Mesenteric fat pad (tissue), 1 donor: ENCODE results near the gene CCDC141. TPM values are rescaled to one million over a fixed set of nuclear protein-coding genes. Genes with fewer than 3 reads are reported as not detected.

Experiments
- DNase-seq: peaks from one replicate; pipeline ENCODE4 v3.0.0-alpha.2; 2020; ENCODE audit warnings: low spot score
- total RNA-seq: library from RNA; stranded (reverse); fragmentation: NEBNext Ultra II Directional; extraction: Animal tissue kit (Norgen Biotek cat#: 25700); gene quantifications from one replicate; pipeline ENCODE4 v1.2.1, GENCODE V29; 2021
- donor health status: DM: yes; HTN: yes; CAD: no.

The CCDC141 gene
- total RNA-seq, 1 donor from 2014 or later, result 6.4 TPM

- DNase-seq, result no peak
Measured at GRCh38 chr2:178874529-178875240, 175.3 kb downstream of the CCDC141 start.

GRCh38 chr2:178873912-178874311 lies 176.0 kb downstream of the CCDC141 start:
- no peak for DNase-seq

GRCh38 chr2:178871536-178871935 lies 178.4 kb downstream of the CCDC141 start:
- DNase-seq, result no peak

- DNase-seq, result no peak
Measured at GRCh38 chr2:178870703-178871102, 179.2 kb downstream of the CCDC141 start.

GRCh38 chr2:178865999-178866398 lies 183.9 kb downstream of the CCDC141 start:
- DNase-seq, result no peak

GRCh38 chr2:178865146-178865936 lies 184.6 kb downstream of the CCDC141 start:
- no peak for DNase-seq

- no peak for DNase-seq
Measured at GRCh38 chr2:178863856-178864620, 185.9 kb downstream of the CCDC141 start.

- no peak for DNase-seq
Measured at GRCh38 chr2:178863130-178863855, 186.6 kb downstream of the CCDC141 start.

- no peak for DNase-seq
Measured at GRCh38 chr2:178860551-178860950, 189.4 kb downstream of the CCDC141 start.

- DNase-seq, result no peak
Measured at GRCh38 chr2:178859730-178860129, 190.2 kb downstream of the CCDC141 start.

GRCh38 chr2:178858896-178859625 lies 190.9 kb downstream of the CCDC141 start:
- no peak for DNase-seq

- no peak for DNase-seq
Measured at GRCh38 chr2:178855151-178855550, 194.8 kb downstream of the CCDC141 start.

GRCh38 chr2:178848335-178848734 lies 201.6 kb downstream of the CCDC141 start:
- no peak for DNase-seq

- DNase-seq, result no peak
Measured at GRCh38 chr2:178846458-178846802, 203.5 kb downstream of the CCDC141 start.

GRCh38 chr2:178845566-178846457 lies 204.1 kb downstream of the CCDC141 start:
- no peak for DNase-seq

- no peak for DNase-seq
Measured at GRCh38 chr2:178844701-178845100, 205.2 kb downstream of the CCDC141 start.

GRCh38 chr2:178844269-178844668 lies 205.7 kb downstream of the CCDC141 start:
- no peak for DNase-seq

- DNase-seq, result no peak
Measured at GRCh38 chr2:178843697-178844096, 206.2 kb downstream of the CCDC141 start.

- DNase-seq, result no peak
Measured at GRCh38 chr2:178836807-178837206, 213.1 kb downstream of the CCDC141 start.

- DNase-seq, result no peak
Measured at GRCh38 chr2:178834086-178834485, 215.9 kb downstream of the CCDC141 start.
